Esophagus squamous epithelium (tissue), 4 donors: ENCODE results near the gene EPC1.

Experiments
- POLR2A ChIP-seq, 4 donors: fragments of 450-650 bp; IDR thresholded peaks; one replicate each; pipeline ENCODE4 v1.6.1; 2017; ENCODE audit warnings: antibody characterized with exemption in 4 of 4, mild to moderate bottlenecking in 4 of 4, moderate library complexity in 3 of 4
- TF ChIP-seq, protein P1 (sequence below), 6 experiments: fragments of 450-650 bp in 4 of 6; fragments of 200-600 bp in 2 of 6; sonication (generic) in 2 of 6; IDR thresholded peaks; one replicate each; pipeline ENCODE4 v1.5.1; 2016 to 2019; ENCODE audit warnings: antibody characterized with exemption in 6 of 6, mild to moderate bottlenecking in 4 of 6, moderate library complexity in 4 of 6

DNA sequence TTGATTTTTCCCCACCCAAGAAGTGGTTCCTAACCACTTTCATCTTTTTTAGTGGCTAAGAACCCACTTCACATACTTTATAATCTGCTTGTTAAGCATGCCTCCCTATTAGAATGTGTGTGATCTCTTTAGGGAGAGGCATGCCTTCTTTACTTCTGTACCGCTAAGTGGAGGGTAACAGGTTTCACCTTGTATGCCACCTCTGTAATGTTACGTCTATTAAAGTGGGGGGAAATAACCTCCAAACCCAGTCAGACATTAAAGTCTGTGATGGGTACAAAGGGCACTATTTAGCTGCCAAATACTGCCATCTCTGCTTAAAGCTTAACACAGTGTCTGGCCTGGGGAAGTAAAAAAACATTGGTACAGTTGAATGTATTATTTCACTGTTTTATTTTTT lies 51.9 kb downstream of the EPC1 start:
- TF ChIP-seq, protein P1, sequence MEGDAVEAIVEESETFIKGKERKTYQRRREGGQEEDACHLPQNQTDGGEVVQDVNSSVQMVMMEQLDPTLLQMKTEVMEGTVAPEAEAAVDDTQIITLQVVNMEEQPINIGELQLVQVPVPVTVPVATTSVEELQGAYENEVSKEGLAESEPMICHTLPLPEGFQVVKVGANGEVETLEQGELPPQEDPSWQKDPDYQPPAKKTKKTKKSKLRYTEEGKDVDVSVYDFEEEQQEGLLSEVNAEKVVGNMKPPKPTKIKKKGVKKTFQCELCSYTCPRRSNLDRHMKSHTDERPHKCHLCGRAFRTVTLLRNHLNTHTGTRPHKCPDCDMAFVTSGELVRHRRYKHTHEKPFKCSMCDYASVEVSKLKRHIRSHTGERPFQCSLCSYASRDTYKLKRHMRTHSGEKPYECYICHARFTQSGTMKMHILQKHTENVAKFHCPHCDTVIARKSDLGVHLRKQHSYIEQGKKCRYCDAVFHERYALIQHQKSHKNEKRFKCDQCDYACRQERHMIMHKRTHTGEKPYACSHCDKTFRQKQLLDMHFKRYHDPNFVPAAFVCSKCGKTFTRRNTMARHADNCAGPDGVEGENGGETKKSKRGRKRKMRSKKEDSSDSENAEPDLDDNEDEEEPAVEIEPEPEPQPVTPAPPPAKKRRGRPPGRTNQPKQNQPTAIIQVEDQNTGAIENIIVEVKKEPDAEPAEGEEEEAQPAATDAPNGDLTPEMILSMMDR (IDR thresholded peaks at IDR 0.05), result no peak
- TF ChIP-seq POLR2A (IDR thresholded peaks at IDR 0.05), result no peak
